MM.1S (cell line): ENCODE measurements around the gene DCTN4.

Experiments
- EZH2phosphoT487 ChIP-seq: fragments of 300-600 bp; sonication (generic); IDR thresholded peaks from 2 replicates; pipeline ENCODE4 v1.6.1; 2018; ENCODE audit warnings: antibody characterized with exemption, low read length
- TF ChIP-seq, protein P1 (sequence below): fragments of 300-600 bp; sonication (generic); IDR thresholded peaks from 2 replicates; pipeline ENCODE4 v1.5.1; 2016; ENCODE audit warnings: antibody characterized with exemption, low read length, mixed read lengths

GRCh38 chr5:150780816-150781221 lies 22.0 kb upstream of the DCTN4 start:
- no peak for TF ChIP-seq EZH2phosphoT487
- TF ChIP-seq, protein P1, sequence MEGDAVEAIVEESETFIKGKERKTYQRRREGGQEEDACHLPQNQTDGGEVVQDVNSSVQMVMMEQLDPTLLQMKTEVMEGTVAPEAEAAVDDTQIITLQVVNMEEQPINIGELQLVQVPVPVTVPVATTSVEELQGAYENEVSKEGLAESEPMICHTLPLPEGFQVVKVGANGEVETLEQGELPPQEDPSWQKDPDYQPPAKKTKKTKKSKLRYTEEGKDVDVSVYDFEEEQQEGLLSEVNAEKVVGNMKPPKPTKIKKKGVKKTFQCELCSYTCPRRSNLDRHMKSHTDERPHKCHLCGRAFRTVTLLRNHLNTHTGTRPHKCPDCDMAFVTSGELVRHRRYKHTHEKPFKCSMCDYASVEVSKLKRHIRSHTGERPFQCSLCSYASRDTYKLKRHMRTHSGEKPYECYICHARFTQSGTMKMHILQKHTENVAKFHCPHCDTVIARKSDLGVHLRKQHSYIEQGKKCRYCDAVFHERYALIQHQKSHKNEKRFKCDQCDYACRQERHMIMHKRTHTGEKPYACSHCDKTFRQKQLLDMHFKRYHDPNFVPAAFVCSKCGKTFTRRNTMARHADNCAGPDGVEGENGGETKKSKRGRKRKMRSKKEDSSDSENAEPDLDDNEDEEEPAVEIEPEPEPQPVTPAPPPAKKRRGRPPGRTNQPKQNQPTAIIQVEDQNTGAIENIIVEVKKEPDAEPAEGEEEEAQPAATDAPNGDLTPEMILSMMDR: no peak
